ENCODE results near the gene SRI. TPM values are rescaled to one million over a fixed set of nuclear protein-coding genes. Genes with fewer than 3 reads are reported as not detected.

SRI gene
- total RNA-seq, 1 experiment from 2014 or later = 155 TPM

DNA sequence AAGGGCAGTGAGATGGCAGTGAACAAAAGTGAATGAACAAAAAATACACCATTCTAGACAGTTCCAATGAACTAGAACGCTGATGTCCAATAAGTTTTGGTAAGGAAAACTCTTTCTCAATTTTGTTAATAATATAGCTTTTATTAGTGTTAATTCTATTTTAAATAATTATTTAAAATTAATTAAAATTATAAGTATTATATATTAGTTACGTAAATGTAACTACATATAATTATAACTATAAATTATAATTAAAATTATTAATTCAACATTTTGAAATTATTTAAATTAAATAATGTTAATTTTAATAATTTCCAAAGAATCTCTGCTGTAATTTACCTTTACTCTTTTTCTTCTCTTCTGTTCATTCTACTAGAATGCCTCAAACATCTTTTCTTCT, 5.4 kb downstream of the SRI start:
- Histone ChIP-seq H3K27ac (no peak overlapping the region), H3K9me3 (replicated peaks) (no peaks in the 10 kb centered on the region), H3K4me1 (no peaks in the 10 kb centered on the region), H3K27me3 (no peaks in the 10 kb centered on the region), H3K36me3 (peaks cover 42% of the 10 kb centered on the region), H3K4me3 (no peak overlapping the region)
- no peak for DNase-seq

DNA sequence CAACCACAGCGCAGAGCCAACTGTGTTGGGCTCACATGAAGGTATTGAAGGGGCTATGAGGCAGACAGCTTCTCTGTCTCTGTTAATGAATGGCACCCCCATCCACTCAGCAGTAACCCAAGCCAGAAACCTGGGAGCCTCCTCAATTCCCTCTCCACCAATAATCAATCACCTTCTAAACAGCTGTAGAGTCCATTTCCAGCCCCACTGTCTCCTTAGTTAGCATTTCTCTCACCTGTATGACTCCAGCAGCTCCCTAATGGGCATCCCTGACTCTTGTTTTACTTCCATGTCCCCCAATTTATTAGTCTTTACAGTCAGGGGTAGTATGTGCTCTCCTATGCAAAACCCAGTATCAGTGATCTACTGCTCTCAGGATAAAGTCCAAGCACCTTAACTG, 6.9 kb downstream of the SRI start:
- H3K27me3 ChIP-seq = no peaks in the 10 kb centered on the region
- no peaks in the 10 kb centered on the region for H3K4me1 ChIP-seq
- peaks cover 56% of the 10 kb centered on the region for H3K36me3 ChIP-seq
- H3K27ac ChIP-seq = no peak overlapping the region
- DNase-seq = no peak
- H3K4me3 ChIP-seq = no peak overlapping the region
- no peaks in the 10 kb centered on the region for H3K9me3 ChIP-seq (replicated peaks)

GRCh38 chr7:88208521-88208920, 11.3 kb downstream of the SRI start:
- H3K36me3 ChIP-seq = peaks cover 55% of the 10 kb centered on the region
- no peak overlapping the region for H3K27ac ChIP-seq
- no peak overlapping the region for H3K4me3 ChIP-seq
- no peaks in the 10 kb centered on the region for H3K4me1 ChIP-seq
- H3K9me3 ChIP-seq (replicated peaks) = no peaks in the 10 kb centered on the region
- no peak for DNase-seq
- no peaks in the 10 kb centered on the region for H3K27me3 ChIP-seq

DNA sequence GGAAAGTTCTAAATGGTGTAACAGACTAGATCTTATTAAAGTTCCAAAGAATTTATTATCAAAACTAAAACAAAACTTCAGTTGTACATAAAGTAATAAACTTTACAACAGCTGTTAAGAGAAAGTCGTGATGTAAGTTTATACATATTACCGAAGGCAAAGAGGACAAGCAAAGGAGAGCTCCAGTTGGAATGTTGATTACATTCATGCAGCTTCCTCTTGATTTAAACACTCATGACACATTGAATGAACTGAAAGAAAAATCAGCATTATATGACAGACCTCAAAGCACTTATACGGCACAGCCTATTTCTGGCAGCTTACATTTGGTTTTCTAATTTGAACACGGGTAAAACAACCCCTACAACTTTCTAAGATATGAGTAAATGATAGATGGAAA, 13.6 kb downstream of the SRI start:
- H3K4me1 ChIP-seq = no peaks in the 10 kb centered on the region
- DNase-seq = no peak
- H3K4me3 ChIP-seq = no peak overlapping the region
- H3K36me3 ChIP-seq = peaks cover 49% of the 10 kb centered on the region
- H3K9me3 ChIP-seq (replicated peaks) = no peaks in the 10 kb centered on the region
- no peaks in the 10 kb centered on the region for H3K27me3 ChIP-seq
- no peak overlapping the region for H3K27ac ChIP-seq

GRCh38 chr7:88205179-88205578, 14.7 kb downstream of the SRI start:
- H3K27me3 ChIP-seq = no peaks in the 10 kb centered on the region
- H3K9me3 ChIP-seq (replicated peaks) = no peaks in the 10 kb centered on the region
- H3K27ac ChIP-seq = no peak overlapping the region
- peaks cover 48% of the 10 kb centered on the region for H3K36me3 ChIP-seq
- DNase-seq = no peak
- H3K4me3 ChIP-seq = no peak overlapping the region
- no peaks in the 10 kb centered on the region for H3K4me1 ChIP-seq

GRCh38 chr7:88204525-88205110, 15.2 kb downstream of the SRI start:
- Histone ChIP-seq H3K4me1 (no peaks in the 10 kb centered on the region), H3K27ac (no peak overlapping the region), H3K36me3 (peaks cover 48% of the 10 kb centered on the region), H3K27me3 (no peaks in the 10 kb centered on the region), H3K4me3 (no peak overlapping the region), H3K9me3 (replicated peaks) (no peaks in the 10 kb centered on the region)
- no peak for DNase-seq

- no peak for DNase-seq
- Histone ChIP-seq H3K4me3 (no peak overlapping the region), H3K36me3 (peaks cover 38% of the 10 kb centered on the region), H3K27me3 (no peaks in the 10 kb centered on the region), H3K9me3 (replicated peaks) (no peaks in the 10 kb centered on the region), H3K27ac (no peak overlapping the region), H3K4me1 (no peaks in the 10 kb centered on the region)
These were observed 16.4 kb downstream of the SRI start for GRCh38 chr7:88203401-88203800.

DNA sequence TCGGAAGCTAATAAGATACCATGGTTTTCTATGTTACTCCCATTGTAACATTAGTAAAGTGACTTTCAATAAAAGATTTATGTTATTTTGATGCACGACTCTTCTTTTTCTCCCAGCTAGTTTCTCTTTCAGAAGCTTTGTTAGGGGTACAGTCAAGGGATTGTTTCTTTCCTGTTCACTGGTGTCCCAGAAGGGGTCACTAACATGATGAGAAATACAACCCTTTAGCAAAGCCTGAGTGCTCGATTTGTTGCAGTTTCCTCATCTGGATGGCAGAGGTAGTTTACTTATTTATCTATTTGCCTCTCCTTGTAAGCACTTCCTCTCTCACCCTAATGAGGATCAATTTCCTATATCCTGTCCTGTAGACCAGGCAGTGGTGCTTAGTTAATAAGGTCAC, 17.0 kb downstream of the SRI start:
- no peak for DNase-seq
- H3K9me3 ChIP-seq (replicated peaks) = no peaks in the 10 kb centered on the region
- no peaks in the 10 kb centered on the region for H3K27me3 ChIP-seq
- peaks cover 32% of the 10 kb centered on the region for H3K36me3 ChIP-seq
- H3K27ac ChIP-seq = no peak overlapping the region
- no peaks in the 10 kb centered on the region for H3K4me1 ChIP-seq
- H3K4me3 ChIP-seq = no peak overlapping the region

GRCh38 chr7:88202278-88202677, 17.6 kb downstream of the SRI start:
- DNase-seq = no peak
- H3K4me1 ChIP-seq = no peaks in the 10 kb centered on the region
- peaks cover 31% of the 10 kb centered on the region for H3K36me3 ChIP-seq
- no peaks in the 10 kb centered on the region for H3K9me3 ChIP-seq (replicated peaks)
- no peaks in the 10 kb centered on the region for H3K27me3 ChIP-seq
- no peak overlapping the region for H3K4me3 ChIP-seq
- no peak overlapping the region for H3K27ac ChIP-seq

- DNase-seq = no peak
- H3K4me3 ChIP-seq = no peak overlapping the region
- H3K27me3 ChIP-seq = no peaks in the 10 kb centered on the region
- H3K4me1 ChIP-seq = no peaks in the 10 kb centered on the region
- no peaks in the 10 kb centered on the region for H3K9me3 ChIP-seq (replicated peaks)
- H3K27ac ChIP-seq = no peak overlapping the region
- peaks cover 25% of the 10 kb centered on the region for H3K36me3 ChIP-seq
These were observed 18.5 kb downstream of the SRI start for GRCh38 chr7:88201305-88201704.

DNA sequence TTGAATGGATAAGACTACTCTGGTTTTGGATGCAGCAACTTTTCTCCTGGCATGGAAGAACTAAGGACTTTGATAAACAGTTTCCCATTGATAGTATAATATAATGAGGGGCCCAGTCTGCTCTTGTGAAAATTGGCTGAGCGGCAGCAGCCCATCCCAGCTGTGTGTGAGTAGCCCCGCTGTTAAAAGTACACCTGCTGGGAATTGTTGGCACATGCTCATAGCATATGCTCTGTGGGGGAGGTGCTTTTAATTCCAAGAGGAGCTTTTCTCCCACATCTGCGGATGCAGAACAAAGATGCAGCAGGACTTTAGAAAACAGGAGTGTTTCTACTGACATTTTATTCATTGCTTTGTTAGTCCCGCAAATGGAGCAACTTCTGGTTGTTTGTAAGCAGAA, 19.0 kb downstream of the SRI start:
- Histone ChIP-seq H3K4me1 (no peaks in the 10 kb centered on the region), H3K36me3 (peaks cover 20% of the 10 kb centered on the region), H3K4me3 (no peak overlapping the region), H3K27ac (no peak overlapping the region), H3K27me3 (no peaks in the 10 kb centered on the region), H3K9me3 (replicated peaks) (no peaks in the 10 kb centered on the region)
- peak in 1 of 2 experiments; percentile 39 for DNase-seq

DNA sequence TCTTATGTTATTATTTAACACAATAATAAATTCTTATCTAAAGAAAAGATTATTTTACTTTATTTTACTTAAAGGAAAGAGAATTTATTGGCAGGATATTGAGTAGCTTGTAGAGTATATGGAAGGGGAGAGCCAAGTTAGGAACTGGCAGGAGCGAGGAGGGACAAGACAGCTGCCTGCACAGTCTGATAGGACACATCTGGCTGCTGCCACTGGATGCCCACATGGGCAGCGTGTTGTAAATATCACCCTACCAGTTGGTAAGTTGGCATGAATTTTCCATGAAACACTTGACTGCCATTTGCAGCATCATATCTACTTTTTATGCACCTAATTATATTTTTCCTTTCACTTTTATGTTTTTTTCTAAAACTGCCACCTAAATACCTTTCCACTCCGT, 19.6 kb downstream of the SRI start:
- no peak overlapping the region for H3K4me3 ChIP-seq
- H3K27me3 ChIP-seq = no peaks in the 10 kb centered on the region
- H3K4me1 ChIP-seq = no peaks in the 10 kb centered on the region
- DNase-seq = no peak
- H3K9me3 ChIP-seq (replicated peaks) = no peaks in the 10 kb centered on the region
- H3K27ac ChIP-seq = no peak overlapping the region
- H3K36me3 ChIP-seq = peaks cover 15% of the 10 kb centered on the region

DNA sequence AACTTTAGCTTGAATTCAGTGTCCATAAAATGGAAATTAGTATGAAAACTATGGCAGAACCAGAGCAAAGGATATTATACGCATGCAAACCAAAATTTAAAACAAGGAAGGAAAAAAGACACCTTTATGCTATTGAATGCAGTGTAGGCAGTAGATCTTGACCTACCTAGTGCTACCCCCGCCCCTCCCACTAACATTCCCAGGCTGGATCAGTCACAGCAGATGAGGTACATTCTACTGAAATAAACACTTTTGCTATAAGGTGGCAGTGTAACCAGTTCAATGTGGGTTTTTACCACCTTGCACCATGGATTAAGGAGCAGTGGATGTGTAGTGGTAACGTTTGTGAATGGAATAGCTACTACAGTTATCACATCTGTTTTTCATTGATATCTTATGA, 27.9 kb downstream of the SRI start:
- H3K9me3 ChIP-seq (replicated peaks) = no peaks in the 10 kb centered on the region
- H3K4me1 ChIP-seq = no peaks in the 10 kb centered on the region
- no peaks in the 10 kb centered on the region for H3K27me3 ChIP-seq
- no peak overlapping the region for H3K4me3 ChIP-seq
- H3K27ac ChIP-seq = no peak overlapping the region
- H3K36me3 ChIP-seq = peaks cover 4% of the 10 kb centered on the region; the same call in 1 of the 2 replicates
- DNase-seq = no peak

DNA sequence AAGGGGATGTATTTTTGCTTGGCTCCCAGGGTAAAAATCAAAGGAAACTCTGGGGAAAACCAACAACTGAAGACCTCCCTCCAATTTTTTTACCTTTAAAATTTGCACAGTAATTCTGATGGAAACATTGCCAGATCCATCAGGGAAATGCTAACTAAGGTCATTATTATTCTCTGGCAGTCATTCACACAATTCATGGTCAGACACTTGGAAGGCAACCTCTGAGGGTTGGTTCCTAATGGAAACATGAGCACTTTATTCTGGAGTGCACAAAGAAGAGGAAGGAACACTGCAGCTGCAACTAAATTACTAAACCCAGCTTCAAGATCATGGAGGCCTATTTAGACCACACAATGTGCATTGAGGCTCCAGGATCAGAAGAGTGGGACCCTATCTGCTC, 34.2 kb downstream of the SRI start:
- H3K4me3 ChIP-seq = no peak overlapping the region
- H3K27me3 ChIP-seq = no peaks in the 10 kb centered on the region
- DNase-seq = no peak
- no peaks in the 10 kb centered on the region for H3K4me1 ChIP-seq
- no peaks in the 10 kb centered on the region for H3K9me3 ChIP-seq (replicated peaks)
- peaks cover 4% of the 10 kb centered on the region; the same call in 1 of the 2 replicates for H3K36me3 ChIP-seq
- H3K27ac ChIP-seq = no peak overlapping the region

DNA sequence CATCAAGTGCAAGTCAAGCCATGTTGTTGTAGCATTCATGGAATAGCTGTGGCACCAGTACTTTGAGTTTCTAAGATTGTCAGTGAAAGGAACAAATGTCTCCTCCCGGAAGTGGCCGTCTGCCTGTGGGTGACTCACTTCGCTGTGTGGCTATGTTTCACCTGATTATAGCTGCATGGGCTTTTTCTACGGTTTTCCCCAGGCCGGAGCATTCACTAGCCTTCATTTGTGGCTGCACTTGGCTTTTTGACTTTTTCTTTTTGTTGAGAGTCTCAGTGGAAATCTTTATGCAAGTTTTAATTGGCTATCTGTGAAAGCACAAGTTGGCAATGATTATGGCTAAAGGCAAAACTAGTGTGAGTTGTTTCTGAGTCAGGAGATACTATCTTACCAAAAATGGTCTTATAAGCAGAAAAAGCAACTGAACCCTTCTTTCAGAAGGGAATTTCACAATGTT, 35.0 kb downstream of the SRI start:
- no peaks in the 10 kb centered on the region for H3K4me1 ChIP-seq
- DNase-seq = no peak
- H3K27me3 ChIP-seq = no peaks in the 10 kb centered on the region
- no peak overlapping the region for H3K4me3 ChIP-seq
- H3K27ac ChIP-seq = no peak overlapping the region
- H3K36me3 ChIP-seq = peaks cover 4% of the 10 kb centered on the region; the same call in 1 of the 2 replicates
- H3K9me3 ChIP-seq (replicated peaks) = no peaks in the 10 kb centered on the region

DNA sequence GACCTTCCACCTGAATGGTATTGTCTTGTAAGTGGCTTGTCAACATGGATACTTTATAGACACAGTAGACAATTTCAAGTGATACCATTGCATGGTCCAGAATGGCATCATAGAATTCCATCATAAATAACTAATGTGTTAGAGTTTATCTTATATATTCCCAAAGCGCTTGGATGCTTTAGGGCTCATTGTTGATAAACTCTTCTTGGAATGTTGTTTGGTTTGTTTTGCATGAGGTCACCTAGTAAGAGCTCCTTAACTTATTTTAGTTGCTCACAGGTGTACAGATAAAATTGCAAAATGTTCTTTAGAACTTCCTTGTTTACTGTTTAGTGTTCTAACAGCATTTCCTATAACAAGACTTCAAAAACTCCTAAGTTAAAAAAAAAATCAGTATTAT, 36.8 kb downstream of the SRI start:
- no peak for DNase-seq
- no peaks in the 10 kb centered on the region for H3K9me3 ChIP-seq (replicated peaks)
- peaks cover 4% of the 10 kb centered on the region; the same call in 1 of the 2 replicates for H3K36me3 ChIP-seq
- H3K4me1 ChIP-seq = no peaks in the 10 kb centered on the region
- no peak overlapping the region for H3K27ac ChIP-seq
- no peaks in the 10 kb centered on the region for H3K27me3 ChIP-seq
- H3K4me3 ChIP-seq = no peak overlapping the region
